Omental fat pad (tissue), 4 donors: Measurements from ENCODE around the gene NLRP10. TPM values are rescaled to one million over a fixed set of nuclear protein-coding genes. Genes with fewer than 3 reads are reported as not detected.

Experiments
- ATAC-seq: fragments of 150-250 bp; one replicate; pipeline ENCODE4 v1.9.1; 2016; ENCODE audit warnings: mild to moderate bottlenecking, moderate library complexity; ENCODE audit not compliant: low FRiP score
- DNase-seq: peaks from one replicate; pipeline ENCODE4 v3.0.0-alpha.2; 2019; ENCODE audit warnings: low spot score
- total RNA-seq, 4 donors: library from RNA; depleted of rRNA; stranded (reverse); fragments of >200 nt; gene quantifications; one replicate each; pipeline ENCODE4 v1.1.0, GENCODE V29; 2016
- TF ChIP-seq, protein P1 (sequence below), 3 donors: fragments of 450-650 bp; IDR thresholded peaks; one replicate each; pipeline ENCODE4 v1.5.1; 2016 to 2017; ENCODE audit warnings: antibody characterized with exemption in 3 of 3, mild to moderate bottlenecking in 3 of 3, moderate library complexity in 2 of 3

NLRP10 gene
- total RNA-seq, 4 donors from 2014 or later: not detected

- DNase-seq (no peak), ATAC-seq (no peak)
- TF ChIP-seq, protein P1, sequence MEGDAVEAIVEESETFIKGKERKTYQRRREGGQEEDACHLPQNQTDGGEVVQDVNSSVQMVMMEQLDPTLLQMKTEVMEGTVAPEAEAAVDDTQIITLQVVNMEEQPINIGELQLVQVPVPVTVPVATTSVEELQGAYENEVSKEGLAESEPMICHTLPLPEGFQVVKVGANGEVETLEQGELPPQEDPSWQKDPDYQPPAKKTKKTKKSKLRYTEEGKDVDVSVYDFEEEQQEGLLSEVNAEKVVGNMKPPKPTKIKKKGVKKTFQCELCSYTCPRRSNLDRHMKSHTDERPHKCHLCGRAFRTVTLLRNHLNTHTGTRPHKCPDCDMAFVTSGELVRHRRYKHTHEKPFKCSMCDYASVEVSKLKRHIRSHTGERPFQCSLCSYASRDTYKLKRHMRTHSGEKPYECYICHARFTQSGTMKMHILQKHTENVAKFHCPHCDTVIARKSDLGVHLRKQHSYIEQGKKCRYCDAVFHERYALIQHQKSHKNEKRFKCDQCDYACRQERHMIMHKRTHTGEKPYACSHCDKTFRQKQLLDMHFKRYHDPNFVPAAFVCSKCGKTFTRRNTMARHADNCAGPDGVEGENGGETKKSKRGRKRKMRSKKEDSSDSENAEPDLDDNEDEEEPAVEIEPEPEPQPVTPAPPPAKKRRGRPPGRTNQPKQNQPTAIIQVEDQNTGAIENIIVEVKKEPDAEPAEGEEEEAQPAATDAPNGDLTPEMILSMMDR (IDR thresholded peaks at IDR 0.05): no peak
These were observed 23.6 kb downstream of the NLRP10 start, which contains the start of gene OR10A3 for GRCh38 chr11:7941608-7942007. OR10A3 (minus strand) TSS chr11:7941708; CDS start chr11:7939520, 2,188 bp downstream.

DNA sequence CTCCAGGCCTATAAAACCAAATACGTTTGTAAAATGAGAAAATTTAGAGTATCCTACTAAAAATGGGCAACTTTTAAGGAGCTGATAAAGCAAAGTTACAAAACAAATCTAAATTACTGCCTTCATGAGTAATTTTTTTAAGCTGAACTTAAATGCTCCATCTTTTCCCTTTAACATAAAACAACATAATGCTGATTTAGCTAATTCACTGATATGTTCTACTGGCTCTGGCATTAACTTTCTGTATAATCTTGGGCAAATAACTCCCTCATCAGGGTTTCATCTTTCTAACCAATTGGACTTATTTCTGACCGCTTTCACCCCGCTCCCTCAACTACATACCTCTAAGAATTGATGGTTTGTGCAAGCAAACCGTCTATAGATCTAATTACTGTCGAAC, 24.1 kb downstream of the NLRP10 start:
- no peak for ATAC-seq
- TF ChIP-seq, protein P1 (IDR thresholded peaks at IDR 0.05): no peak

DNA sequence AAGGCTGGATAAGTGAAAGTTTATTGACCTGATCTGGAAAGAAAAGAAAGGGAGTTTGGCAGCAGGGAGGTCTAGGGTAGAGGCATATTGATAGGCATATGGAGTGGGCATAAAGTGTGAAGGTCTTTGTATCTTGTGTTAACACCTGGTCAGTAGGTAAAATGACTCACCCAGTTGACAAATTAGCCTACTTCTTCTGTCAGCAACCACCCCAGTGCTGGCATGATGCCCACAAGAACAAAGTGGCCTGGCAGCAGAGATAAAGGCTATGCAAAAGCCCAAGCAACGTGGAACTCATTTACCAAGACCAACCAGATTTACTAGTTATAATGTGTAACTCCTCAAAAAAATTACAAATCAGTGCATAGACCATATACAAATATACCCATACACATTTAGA, 28.6 kb downstream of the NLRP10 start:
- ATAC-seq (no peak), DNase-seq (no peak)
- TF ChIP-seq, protein P1 (IDR thresholded peaks at IDR 0.05): no peak

More for the DNA sequence above, 24.1 kb downstream of the NLRP10 start:
- no peak for DNase-seq

DNA sequence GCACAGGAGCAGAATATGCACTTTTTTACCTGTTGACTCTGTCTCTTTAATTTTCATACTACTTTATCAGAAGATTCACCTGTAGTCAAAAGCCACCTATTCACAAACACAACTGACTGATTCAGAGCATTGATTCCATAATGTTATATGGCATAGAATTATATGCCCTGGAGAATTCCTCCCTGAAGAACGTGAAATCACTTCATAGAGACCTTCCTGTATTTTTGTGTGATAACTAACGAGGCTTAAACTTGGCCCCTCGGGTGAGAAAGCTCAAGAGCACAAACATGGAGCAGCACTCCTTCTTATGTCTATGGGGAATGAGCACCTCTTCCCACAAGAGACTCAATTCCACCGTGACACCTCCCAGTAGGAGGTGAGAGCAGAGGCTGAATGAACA, 34.1 kb downstream of the NLRP10 start, which contains the start of gene OR10A6:
OR10A6 (minus strand) TSS at position 101 of the 400 bp plus-strand sequence. CDS start 2,606 bp downstream, outside the sequence.
- TF ChIP-seq, protein P1 (IDR thresholded peaks at IDR 0.05): no peak
- DNase-seq (no peak), ATAC-seq (no peak)

DNA sequence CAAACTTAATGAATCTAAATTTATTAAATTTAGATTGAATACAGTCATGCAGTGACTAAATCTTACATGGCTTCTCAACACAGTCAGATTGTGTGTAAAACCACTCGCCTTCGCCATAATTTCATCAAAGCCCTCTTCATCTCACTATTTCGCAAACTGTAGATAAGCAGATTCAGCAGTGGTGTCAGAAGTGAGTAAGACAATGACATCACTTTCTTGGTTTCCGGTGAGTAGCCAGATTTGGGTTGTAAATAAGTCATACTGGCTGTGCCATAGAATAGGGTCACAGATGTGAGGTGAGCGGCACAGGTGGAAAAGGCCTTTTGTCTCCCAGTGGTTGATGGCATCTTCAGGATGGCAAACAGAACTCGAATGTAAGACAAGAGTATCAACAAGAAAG, 37.6 kb downstream of the NLRP10 start:
- ATAC-seq (no peak), DNase-seq (no peak)
- TF ChIP-seq, protein P1 (IDR thresholded peaks at IDR 0.05): no peak

GRCh38 chr11:7924536-7924935, 40.7 kb downstream of the NLRP10 start:
- no peak for ATAC-seq
- TF ChIP-seq, protein P1 (IDR thresholded peaks at IDR 0.05): no peak
- DNase-seq: no peak

DNA sequence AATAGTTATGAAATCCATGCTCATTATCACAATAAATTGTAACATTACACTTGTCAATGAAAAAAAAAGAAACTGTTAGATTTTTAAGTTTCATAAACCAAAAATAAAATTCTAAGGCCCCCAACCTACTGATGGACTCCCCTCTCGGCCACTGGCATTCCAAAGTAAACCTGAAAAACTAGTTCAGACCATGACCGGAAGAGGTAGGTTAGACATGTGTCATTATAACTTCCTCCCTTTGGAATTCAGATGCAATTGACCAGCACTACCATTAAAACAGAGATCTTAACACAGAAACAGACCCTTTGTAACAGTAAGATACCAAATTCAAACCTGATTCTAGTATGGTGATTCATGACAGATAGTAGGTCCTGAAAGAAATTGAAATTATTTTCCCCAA, 47.1 kb downstream of the NLRP10 start:
- TF ChIP-seq, protein P1 (IDR thresholded peaks at IDR 0.05): no peak
- no peak for ATAC-seq
- DNase-seq: no peak
